ENCODE data around the gene SBSN.
"Not testable (repeated sequence)": the region's sequence is repeated elsewhere in the genome, so short reads cannot be mapped to it uniquely, and the experiment has no call there.

The SBSN gene

DNA sequence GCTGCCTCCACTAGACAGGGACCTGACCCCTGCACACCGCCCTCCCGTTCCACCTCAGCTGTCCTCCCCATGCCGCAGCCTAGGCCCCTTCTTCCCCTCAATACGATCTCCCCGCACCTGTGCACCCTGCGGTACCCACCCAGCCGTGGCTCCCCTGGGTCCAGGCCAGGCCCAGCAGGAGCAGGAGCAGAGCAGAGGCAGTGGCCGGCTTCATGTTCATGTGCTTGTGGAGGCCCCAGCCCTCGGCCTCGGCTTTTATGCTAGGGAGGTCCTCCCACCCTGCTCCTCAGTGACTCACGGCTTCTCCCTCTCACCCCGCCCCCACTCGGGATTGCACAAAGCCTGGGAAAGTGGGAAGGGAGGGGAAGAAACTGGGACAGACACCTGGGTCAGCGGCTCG, 26.4 kb downstream of the SBSN start:
- DNase-seq: no peak

- DNase-seq: no peak
Observed at GRCh38 chr19:35500611-35501010, 27.5 kb downstream of the SBSN start.

DNA sequence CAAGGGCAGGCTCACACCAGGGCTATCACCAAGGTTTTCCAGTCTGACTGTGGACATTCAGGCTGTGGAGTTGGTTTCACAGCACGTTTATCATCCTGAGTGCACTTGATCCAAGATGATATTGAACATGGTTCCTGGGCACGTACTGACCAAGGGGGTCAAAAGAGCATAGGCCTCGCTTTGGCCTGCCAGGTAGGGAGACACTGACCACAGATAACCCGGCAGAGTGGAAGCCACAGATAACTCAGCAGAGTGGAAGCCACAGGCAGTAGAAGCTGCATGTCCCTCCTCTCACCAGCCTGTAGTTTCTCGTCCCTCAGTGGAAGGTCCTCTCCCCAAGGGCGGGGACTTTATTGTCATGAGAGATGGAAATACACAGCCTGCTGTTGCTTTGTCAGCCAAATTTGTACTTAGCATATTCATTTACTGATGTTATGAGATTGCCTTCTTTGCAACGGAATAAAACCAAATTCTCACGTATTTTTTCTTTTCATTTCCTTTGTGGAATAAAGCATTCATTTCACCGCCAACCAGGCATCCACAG, 29.1 kb downstream of the SBSN start:
- DNase-seq: no peak

- DNase-seq: no peak
Observed at GRCh38 chr19:35498220-35498619, 29.9 kb downstream of the SBSN start.

GRCh38 chr19:35497406-35497805, 30.7 kb downstream of the SBSN start:
- no peak for DNase-seq

GRCh38 chr19:35495107-35496064, 32.7 kb downstream of the SBSN start:
- peak; percentile 56 for DNase-seq

GRCh38 chr19:35493971-35494370, 34.1 kb downstream of the SBSN start:
- DNase-seq: no peak

- DNase-seq: no peak
Observed at GRCh38 chr19:35491836-35492360, 36.2 kb downstream of the SBSN start.

DNA sequence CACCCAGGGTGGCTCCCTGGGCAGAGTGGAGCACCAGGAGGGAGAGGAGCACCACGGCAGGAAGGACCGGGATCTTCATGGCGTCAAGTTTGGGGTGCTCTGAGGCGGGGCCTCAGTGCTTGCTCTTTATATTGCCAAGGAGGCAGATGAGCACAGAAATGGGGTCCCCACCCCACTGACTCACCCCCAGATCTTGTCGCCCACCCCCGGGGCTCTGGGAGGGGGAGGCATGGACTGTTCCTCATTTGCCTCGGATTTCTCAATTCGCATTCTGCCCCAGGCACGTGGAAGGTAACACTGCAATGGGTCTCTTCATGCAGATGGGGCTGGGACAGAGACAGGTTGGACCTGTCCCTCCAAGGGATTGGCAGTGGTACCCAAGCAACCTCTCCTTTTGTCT, 37.7 kb downstream of the SBSN start, which contains the start of gene KRTDAP:
Gene KRTDAP (minus strand): TSS at position 101 of the 400 bp plus-strand sequence. CDS start 22 bp downstream, at position 79.
- no peak for DNase-seq

DNA sequence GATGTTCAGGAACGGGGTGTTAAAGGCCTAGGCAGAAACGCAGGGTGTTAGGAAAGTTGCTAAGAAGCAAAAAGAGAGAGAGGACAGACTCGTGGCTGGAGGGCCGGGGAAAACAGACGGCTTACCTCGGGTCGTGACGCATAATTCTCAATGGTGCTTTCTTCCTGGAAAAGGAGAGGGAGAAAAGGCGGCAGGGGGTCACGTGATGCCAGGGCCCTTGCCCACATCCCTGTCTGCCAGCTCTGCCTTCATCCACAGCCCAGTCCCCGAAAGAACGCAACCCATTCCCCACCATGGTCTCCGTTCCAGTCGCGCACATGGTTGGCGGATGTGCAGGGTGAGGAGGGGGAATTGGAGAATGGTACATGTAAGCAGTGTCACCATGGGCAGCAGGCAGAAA, 39.4 kb downstream of the SBSN start:
- DNase-seq: no peak

- DNase-seq: no peak
Observed at GRCh38 chr19:35487656-35488182, 40.4 kb downstream of the SBSN start.

GRCh38 chr19:35486268-35486708, 41.8 kb downstream of the SBSN start:
- DNase-seq: no peak

GRCh38 chr19:35484252-35485036, 43.7 kb downstream of the SBSN start:
- DNase-seq: no peak

DNA sequence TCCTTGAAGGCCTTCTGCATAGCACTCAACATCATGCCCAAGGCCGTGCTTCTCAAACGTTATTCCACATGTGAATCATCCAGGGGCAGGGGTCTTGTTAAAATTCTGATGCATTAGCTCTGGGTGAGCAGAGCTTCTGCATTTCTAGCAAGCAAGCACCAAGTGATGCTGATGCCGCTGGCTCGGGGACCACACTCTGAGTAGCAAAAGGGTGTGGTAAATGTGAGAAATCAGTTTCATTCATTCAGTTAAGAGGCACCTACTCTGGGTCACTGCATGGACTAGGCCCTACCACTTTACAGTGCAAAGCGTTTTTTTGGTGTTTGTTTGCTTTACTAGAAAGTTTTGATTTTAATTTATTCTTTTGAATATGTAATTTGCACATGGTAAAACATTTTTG, 45.0 kb downstream of the SBSN start:
- DNase-seq: no peak

DNA sequence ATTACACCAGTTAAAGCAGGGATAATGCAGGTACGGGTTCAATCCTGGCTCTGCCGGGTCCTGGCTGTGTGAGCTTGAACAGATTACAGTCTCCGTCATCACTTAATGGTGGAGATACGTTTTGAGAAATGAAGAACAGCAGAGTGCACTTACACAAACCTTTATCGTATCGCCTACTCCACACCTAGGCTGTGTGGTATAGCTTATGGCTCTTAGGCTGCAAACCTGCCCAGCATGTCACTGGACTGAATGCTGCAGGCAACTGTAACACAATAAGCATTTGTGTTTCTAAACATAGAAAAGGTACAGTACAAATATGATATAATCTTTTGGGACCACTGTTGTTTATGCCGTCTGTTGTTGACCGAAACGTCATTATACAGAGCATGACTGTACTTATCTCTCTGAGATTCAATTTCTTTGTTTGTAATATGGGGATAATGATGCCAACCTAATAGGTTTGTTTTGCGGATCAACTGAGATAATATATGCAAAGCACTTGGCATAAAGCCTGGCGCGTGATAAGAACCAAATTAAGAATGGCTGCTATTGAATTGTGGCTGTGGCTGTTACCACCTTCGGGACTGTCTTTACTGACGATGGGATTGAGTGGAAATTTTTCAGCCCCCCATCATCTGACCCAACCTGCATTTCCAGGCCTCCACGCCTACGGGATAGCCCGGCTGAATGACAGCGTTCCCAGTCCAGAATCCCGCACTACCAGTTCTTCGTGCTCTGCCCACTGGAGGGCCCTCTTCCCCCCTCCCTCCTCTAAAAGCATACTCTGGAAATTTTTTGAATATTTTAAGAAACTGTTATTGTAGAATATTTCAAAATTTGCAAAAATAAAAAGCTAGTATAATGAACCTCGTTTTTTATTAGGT, 49.1 kb downstream of the SBSN start:
- DNase-seq: no peak

GRCh38 chr19:35476149-35476548, 52.0 kb downstream of the SBSN start:
- no peak for DNase-seq

GRCh38 chr19:35474594-35474993, 53.5 kb downstream of the SBSN start:
- DNase-seq: not testable (repeated sequence)

DNA sequence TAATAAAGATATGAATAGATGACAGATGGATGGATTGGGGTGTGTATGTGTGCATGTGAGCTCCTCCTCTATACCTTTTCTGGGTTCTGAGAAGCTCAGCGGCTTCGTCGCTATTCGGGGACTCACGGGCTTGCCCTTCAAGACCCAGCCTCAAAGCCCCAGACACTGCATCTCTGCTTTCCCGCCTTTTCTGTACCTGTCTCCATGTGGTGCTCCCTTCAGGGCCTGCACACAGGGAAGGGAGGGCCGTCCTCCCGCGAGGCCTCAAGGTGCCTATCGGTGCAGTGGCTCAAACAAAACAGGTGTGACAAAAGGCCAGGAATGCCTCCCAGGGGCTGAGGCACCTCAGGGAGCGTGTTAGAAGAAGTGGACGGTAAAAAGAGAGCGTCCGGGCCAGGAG, 54.0 kb downstream of the SBSN start:
- no peak for DNase-seq
